ENCODE measurements around the gene SRP72. TPM values are rescaled to one million over a fixed set of nuclear protein-coding genes. Genes with fewer than 3 reads are reported as not detected.

The SRP72 gene
- total and polyA plus RNA-seq, 3 experiments from 2014 or later = 175 to 197 (median 190) TPM

DNA sequence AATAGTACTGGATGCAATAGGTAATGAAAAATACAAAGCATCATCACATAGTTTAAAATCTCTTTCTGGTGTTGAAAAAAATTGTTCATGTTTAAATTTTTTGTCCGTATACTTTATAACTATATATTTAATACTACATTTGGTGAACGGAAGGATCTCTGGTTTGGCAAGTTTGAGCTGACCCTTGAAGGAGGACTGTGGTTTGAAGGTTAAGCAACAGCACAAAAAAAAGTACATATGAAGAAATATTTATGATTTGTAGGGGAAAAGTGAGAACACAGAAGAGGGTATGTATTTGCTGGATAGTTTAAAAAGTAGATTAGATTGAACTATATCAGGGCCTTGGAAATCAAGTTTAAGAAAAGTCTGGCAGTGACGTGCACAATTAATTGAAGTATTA is 13.3 kb downstream of the SRP72 start:
- POLR2A ChIA-PET = no interaction called here
- no peak overlapping the region for H3K4me3 Mint-ChIP-seq
- H3K4me1 Mint-ChIP-seq = no peaks in the 10 kb centered on the region
- Histone ChIP-seq H3K9me3 (ENCODE audit: low read length) (no peaks in the 10 kb centered on the region), H3K4me3 (ENCODE audit: low read length) (no peak overlapping the region), H3K27ac (ENCODE audit: low read depth, low read length) (no peak overlapping the region), H3K4me1 (ENCODE audit: insufficient read depth, low read length) (no peaks in the 10 kb centered on the region), H3K36me3 (ENCODE audit: insufficient read depth, low read length) (peaks cover 40% of the 10 kb centered on the region), H3K27me3 (ENCODE audit: insufficient read depth, low read length, poor library complexity, severe bottlenecking) (no peaks in the 10 kb centered on the region)
- H3K36me3 Mint-ChIP-seq = peaks cover 12 to 77% (median 22%) of the 10 kb centered on the region in 3 donors
- CTCF ChIA-PET = interaction anchor here (0.6 kb wide), 1 partner anchor 325 kb away, joined by 4 read pairs; no protein-coding TSS in a partner anchor
- DNase-seq = no peak
- no peaks in the 10 kb centered on the region for H3K27me3 Mint-ChIP-seq
- H3K27ac Mint-ChIP-seq = peak overlapping the region in 2 of 8 donors; percentile 28 to 32
- H3K9me3 Mint-ChIP-seq = no peaks in the 10 kb centered on the region

- H3K27ac Mint-ChIP-seq = peak overlapping the region in 1 of 8 donors; percentile 21
- H3K9me3 Mint-ChIP-seq = no peaks in the 10 kb centered on the region
- POLR2A ChIA-PET = no interaction called here
- no peaks in the 10 kb centered on the region for H3K27me3 ChIP-seq (ENCODE audit: insufficient read depth, low read length, poor library complexity, severe bottlenecking)
- CTCF ChIA-PET = interaction anchor here (1.0 kb wide), 1 partner anchor 19 kb away, joined by 3 read pairs; no protein-coding TSS in a partner anchor
- no peaks in the 10 kb centered on the region for H3K27me3 Mint-ChIP-seq
- H3K4me1 ChIP-seq (ENCODE audit: insufficient read depth, low read length) = no peaks in the 10 kb centered on the region
- no peak overlapping the region for H3K4me3 ChIP-seq (ENCODE audit: low read length)
- H3K36me3 ChIP-seq (ENCODE audit: insufficient read depth, low read length) = peaks cover 2% of the 10 kb centered on the region
- no peak overlapping the region for H3K4me3 Mint-ChIP-seq
- H3K27ac ChIP-seq (ENCODE audit: low read depth, low read length) = no peak overlapping the region
- H3K36me3 Mint-ChIP-seq = peaks cover 12 to 77% (median 32%) of the 10 kb centered on the region in 3 donors
- no peak for DNase-seq
- no peaks in the 10 kb centered on the region for H3K4me1 Mint-ChIP-seq
- H3K9me3 ChIP-seq (ENCODE audit: low read length) = no peaks in the 10 kb centered on the region
Measured at GRCh38 chr4:56496241-56496640, 28.8 kb downstream of the SRP72 start.

GRCh38 chr4:56505269-56506130 is 38.1 kb downstream of the SRP72 start, which contains the start of gene ARL9:
TSS of gene ARL9 (plus strand) at chr4:56505791. CDS start at chr4:56505863, 72 bp downstream.
- no peaks in the 10 kb centered on the region for H3K27me3 ChIP-seq (ENCODE audit: insufficient read depth, low read length, poor library complexity, severe bottlenecking)
- ChIA-PET CTCF (no interaction called here), POLR2A (no interaction called here)
- no peaks in the 10 kb centered on the region for H3K9me3 ChIP-seq (ENCODE audit: low read length)
- H3K9me3 Mint-ChIP-seq = no peaks in the 10 kb centered on the region
- peak within 1 kb of the TSS in 7 of 8 donors; percentile 55 to 89 (median 77) for H3K27ac Mint-ChIP-seq
- peak within 1 kb of the TSS; percentile 58 for H3K4me3 ChIP-seq (ENCODE audit: low read length)
- H3K4me1 Mint-ChIP-seq = peaks cover 14 to 17% (median 16%) of the 10 kb centered on the region in 3 donors
- H3K27me3 Mint-ChIP-seq = peaks cover 0 to 2% of the 10 kb centered on the region in 2 donors
- DNase-seq = peak; percentile 38 to 83 (median 62)
- H3K36me3 ChIP-seq (ENCODE audit: insufficient read depth, low read length) = no peaks in the 10 kb centered on the region
- H3K4me1 ChIP-seq (ENCODE audit: insufficient read depth, low read length) = peaks cover 15% of the 10 kb centered on the region
- no peak within 1 kb of the TSS for H3K27ac ChIP-seq (ENCODE audit: low read depth, low read length)
- peaks cover 8 to 21% (median 9%) of the 10 kb centered on the region in 3 donors for H3K36me3 Mint-ChIP-seq
- H3K4me3 Mint-ChIP-seq = peak within 1 kb of the TSS; percentile 76 to 91 (median 87)

GRCh38 chr4:56511098-56511497 is 43.7 kb downstream of the SRP72 start:
- H3K27ac Mint-ChIP-seq = no peak overlapping the region
- Histone ChIP-seq H3K27ac (ENCODE audit: low read depth, low read length) (no peak overlapping the region), H3K36me3 (ENCODE audit: insufficient read depth, low read length) (no peaks in the 10 kb centered on the region), H3K4me3 (ENCODE audit: low read length) (no peak overlapping the region), H3K4me1 (ENCODE audit: insufficient read depth, low read length) (peaks cover 5% of the 10 kb centered on the region), H3K9me3 (ENCODE audit: low read length) (no peaks in the 10 kb centered on the region), H3K27me3 (ENCODE audit: insufficient read depth, low read length, poor library complexity, severe bottlenecking) (no peaks in the 10 kb centered on the region)
- no peak overlapping the region for H3K4me3 Mint-ChIP-seq
- peaks cover 2 to 3% of the 10 kb centered on the region in 2 donors for H3K27me3 Mint-ChIP-seq
- H3K9me3 Mint-ChIP-seq = no peaks in the 10 kb centered on the region
- ChIA-PET CTCF (no interaction called here), POLR2A (no interaction called here)
- H3K36me3 Mint-ChIP-seq = no peaks in the 10 kb centered on the region
- DNase-seq = no peak
- H3K4me1 Mint-ChIP-seq = peaks cover 4 to 5% (median 5%) of the 10 kb centered on the region in 3 donors

- ChIA-PET CTCF (no interaction called here), POLR2A (no interaction called here)
- no peaks in the 10 kb centered on the region for H3K36me3 Mint-ChIP-seq
- Histone ChIP-seq H3K27me3 (ENCODE audit: insufficient read depth, low read length, poor library complexity, severe bottlenecking) (no peaks in the 10 kb centered on the region), H3K4me3 (ENCODE audit: low read length) (no peak overlapping the region), H3K9me3 (ENCODE audit: low read length) (no peaks in the 10 kb centered on the region), H3K4me1 (ENCODE audit: insufficient read depth, low read length) (no peaks in the 10 kb centered on the region), H3K27ac (ENCODE audit: low read depth, low read length) (no peak overlapping the region), H3K36me3 (ENCODE audit: insufficient read depth, low read length) (no peaks in the 10 kb centered on the region)
- H3K4me1 Mint-ChIP-seq = no peaks in the 10 kb centered on the region
- no peak for DNase-seq
- H3K27ac Mint-ChIP-seq = no peak overlapping the region
- H3K4me3 Mint-ChIP-seq = no peak overlapping the region
- no peaks in the 10 kb centered on the region for H3K9me3 Mint-ChIP-seq
- peaks cover 2 to 3% of the 10 kb centered on the region in 2 donors for H3K27me3 Mint-ChIP-seq
Measured at GRCh38 chr4:56512166-56512565, 44.7 kb downstream of the SRP72 start.

DNA sequence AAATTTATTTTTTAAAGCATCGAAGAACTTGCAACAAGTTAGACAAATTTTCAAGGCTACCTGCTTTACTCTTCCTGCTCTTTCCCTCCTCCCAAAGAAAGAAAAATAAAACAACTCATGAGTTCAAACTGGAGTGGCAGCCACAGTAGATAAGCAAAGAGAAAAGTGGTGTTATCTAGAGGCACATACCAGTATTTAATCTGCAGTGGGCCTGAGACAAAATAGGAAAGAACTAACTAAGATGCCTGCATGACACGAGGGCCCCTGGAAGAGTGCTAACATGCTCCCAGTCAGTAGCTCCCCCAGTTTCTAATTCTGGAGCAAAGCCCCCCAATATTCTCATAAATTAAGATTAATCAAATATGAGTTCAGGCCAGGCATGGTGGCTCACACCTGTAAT is 46.1 kb downstream of the SRP72 start:
- H3K9me3 Mint-ChIP-seq = no peaks in the 10 kb centered on the region

GRCh38 chr4:56530269-56531148 is 63.1 kb downstream of the SRP72 start:
- no peak overlapping the region for H3K4me3 Mint-ChIP-seq
- CTCF ChIA-PET = interaction anchor here (0.9 to 1.8 kb wide), 3 partner anchors 14 to 106 kb away, joined by 3 to 6 read pairs (median 3); partner anchors contain the start of gene PPAT
- H3K27ac Mint-ChIP-seq = peak overlapping the region in 3 of 8 donors; percentile 35 to 86 (median 49)
- H3K9me3 ChIP-seq (ENCODE audit: low read length) = no peaks in the 10 kb centered on the region
- peaks cover 17% of the 10 kb centered on the region for H3K27me3 ChIP-seq (ENCODE audit: insufficient read depth, low read length, poor library complexity, severe bottlenecking)
- no peaks in the 10 kb centered on the region for H3K36me3 ChIP-seq (ENCODE audit: insufficient read depth, low read length)
- no peaks in the 10 kb centered on the region for H3K36me3 Mint-ChIP-seq
- peaks cover 0 to 10% (median 4%) of the 10 kb centered on the region in 3 donors for H3K4me1 Mint-ChIP-seq
- H3K4me1 ChIP-seq (ENCODE audit: insufficient read depth, low read length) = peaks cover 6% of the 10 kb centered on the region
- H3K27me3 Mint-ChIP-seq = peaks cover 0 to 9% of the 10 kb centered on the region in 2 donors
- DNase-seq = peak; percentile 63 to 84 (median 69)
- no peaks in the 10 kb centered on the region for H3K9me3 Mint-ChIP-seq
- peak overlapping the region; percentile 86 for H3K4me3 ChIP-seq (ENCODE audit: low read length)
- POLR2A ChIA-PET = interaction anchor here (0.9 kb wide), 1 partner anchor 227 kb away, joined by 3 read pairs; no protein-coding TSS in a partner anchor
- peak overlapping the region; percentile 11 for H3K27ac ChIP-seq (ENCODE audit: low read depth, low read length)

More for the DNA sequence above, 46.1 kb downstream of the SRP72 start:
- no peaks in the 10 kb centered on the region for H3K36me3 ChIP-seq (ENCODE audit: insufficient read depth, low read length)
- CTCF ChIA-PET = no interaction called here
- H3K27me3 Mint-ChIP-seq = peaks cover 0 to 3% of the 10 kb centered on the region in 2 donors
- H3K27me3 ChIP-seq (ENCODE audit: insufficient read depth, low read length, poor library complexity, severe bottlenecking) = no peaks in the 10 kb centered on the region
- no peak overlapping the region for H3K4me3 ChIP-seq (ENCODE audit: low read length)
- H3K4me1 ChIP-seq (ENCODE audit: insufficient read depth, low read length) = no peaks in the 10 kb centered on the region
- no peak overlapping the region for H3K27ac Mint-ChIP-seq
- no peak for DNase-seq
- POLR2A ChIA-PET = no interaction called here
- H3K27ac ChIP-seq (ENCODE audit: low read depth, low read length) = no peak overlapping the region
- no peaks in the 10 kb centered on the region for H3K4me1 Mint-ChIP-seq
- no peaks in the 10 kb centered on the region for H3K9me3 ChIP-seq (ENCODE audit: low read length)
- H3K4me3 Mint-ChIP-seq = no peak overlapping the region
- no peaks in the 10 kb centered on the region for H3K36me3 Mint-ChIP-seq

Data from CD8-positive, alpha-beta memory T cell (primary cell).